Measurements from ENCODE around the gene ANKFY1.

DNA sequence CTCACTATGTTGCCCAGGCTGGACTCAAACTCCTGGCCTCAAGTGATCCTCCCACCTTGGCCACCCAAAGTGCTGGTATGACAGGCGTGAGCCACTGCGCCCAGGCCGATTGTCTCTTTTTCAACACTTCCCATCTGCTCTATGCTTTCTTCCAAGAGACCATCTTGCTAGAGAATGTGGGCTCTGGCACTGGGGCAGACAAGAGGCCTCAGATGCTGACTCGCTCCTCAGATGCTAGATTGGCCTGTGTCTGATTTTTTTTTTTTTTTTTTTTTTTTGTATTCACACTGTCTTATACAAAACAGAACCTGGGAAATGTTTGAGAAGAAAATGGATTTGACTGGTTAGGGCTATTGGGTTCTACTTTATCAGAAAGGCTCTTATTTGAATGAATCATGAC is 62.6 kb downstream of the ANKFY1 start:
- no peak for TF ChIP-seq POLR2A (IDR thresholded peaks at IDR 0.05)
- TF ChIP-seq, protein P1, sequence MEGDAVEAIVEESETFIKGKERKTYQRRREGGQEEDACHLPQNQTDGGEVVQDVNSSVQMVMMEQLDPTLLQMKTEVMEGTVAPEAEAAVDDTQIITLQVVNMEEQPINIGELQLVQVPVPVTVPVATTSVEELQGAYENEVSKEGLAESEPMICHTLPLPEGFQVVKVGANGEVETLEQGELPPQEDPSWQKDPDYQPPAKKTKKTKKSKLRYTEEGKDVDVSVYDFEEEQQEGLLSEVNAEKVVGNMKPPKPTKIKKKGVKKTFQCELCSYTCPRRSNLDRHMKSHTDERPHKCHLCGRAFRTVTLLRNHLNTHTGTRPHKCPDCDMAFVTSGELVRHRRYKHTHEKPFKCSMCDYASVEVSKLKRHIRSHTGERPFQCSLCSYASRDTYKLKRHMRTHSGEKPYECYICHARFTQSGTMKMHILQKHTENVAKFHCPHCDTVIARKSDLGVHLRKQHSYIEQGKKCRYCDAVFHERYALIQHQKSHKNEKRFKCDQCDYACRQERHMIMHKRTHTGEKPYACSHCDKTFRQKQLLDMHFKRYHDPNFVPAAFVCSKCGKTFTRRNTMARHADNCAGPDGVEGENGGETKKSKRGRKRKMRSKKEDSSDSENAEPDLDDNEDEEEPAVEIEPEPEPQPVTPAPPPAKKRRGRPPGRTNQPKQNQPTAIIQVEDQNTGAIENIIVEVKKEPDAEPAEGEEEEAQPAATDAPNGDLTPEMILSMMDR (IDR thresholded peaks at IDR 0.05): no peak
- TF ChIP-seq EP300 (IDR thresholded peaks at IDR 0.05): no peak
